Brain microvascular endothelial cell (primary cell): ENCODE data around the gene RBM19.

Source experiments
- DNase-seq: peaks from one replicate; pipeline ENCODE4 v3.0.0-alpha.2; 2020
- H3K27ac ChIP-seq: fragments of 250-450 bp; sonication (Bioruptor Pico); 2 replicates; pipeline ENCODE4 v1.5.1; 2020; ENCODE audit warnings: mild to moderate bottlenecking, moderate library complexity
- H3K27me3 ChIP-seq: fragments of 250-450 bp; sonication (Bioruptor Pico); replicated peaks from 2 replicates; pipeline ENCODE4 v1.5.1; 2020; ENCODE audit warnings: mild to moderate bottlenecking
- H3K36me3 ChIP-seq: fragments of 250-450 bp; sonication (Bioruptor Pico); replicated peaks from 2 replicates; pipeline ENCODE4 v1.5.1; 2020; ENCODE audit warnings: mild to moderate bottlenecking
- H3K4me3 ChIP-seq: 2 replicates; pipeline ENCODE4 v1.5.1; 2011; ENCODE audit warnings: low read depth, mild to moderate bottlenecking, control low read depth, low read length, moderate library complexity
- CTCF ChIP-seq: IDR thresholded peaks from 2 replicates; pipeline ENCODE4 v1.5.1; 2011; ENCODE audit warnings: low read depth, mild to moderate bottlenecking, moderate library complexity, low read length, control low read depth, inconsistent platforms; ENCODE audit errors: missing control alignments
- in situ Hi-C: cut with HindIII; loops from 2 replicates; pipeline ENCODE4 v1.10.0; 2017; ENCODE audit warnings: low sequenced_read_pairs, low pct_ligation_motif_present

Gene RBM19

GRCh38 chr12:113917393-113917792 lies 48.7 kb downstream of the RBM19 start:
- H3K27me3 ChIP-seq = no peaks in the 10 kb centered on the region
- H3K27ac ChIP-seq = no peak overlapping the region
- no peak for DNase-seq
- H3K4me3 ChIP-seq = no peak overlapping the region
- no peaks in the 10 kb centered on the region for H3K36me3 ChIP-seq
- in situ Hi-C loops = no loop called here
- TF ChIP-seq CTCF = no peak

- H3K27ac ChIP-seq = no peak overlapping the region
- H3K36me3 ChIP-seq = no peaks in the 10 kb centered on the region
- H3K27me3 ChIP-seq = no peaks in the 10 kb centered on the region
- H3K4me3 ChIP-seq = no peak overlapping the region
- no peak for DNase-seq
- no peak for TF ChIP-seq CTCF
- in situ Hi-C loops = no loop called here
These were observed 51.3 kb downstream of the RBM19 start for GRCh38 chr12:113914806-113915205.

GRCh38 chr12:113914176-113914575 lies 51.9 kb downstream of the RBM19 start:
- in situ Hi-C loops = no loop called here
- Histone ChIP-seq H3K27ac (no peak overlapping the region), H3K4me3 (no peak overlapping the region), H3K27me3 (no peaks in the 10 kb centered on the region), H3K36me3 (no peaks in the 10 kb centered on the region)
- DNase-seq = no peak
- TF ChIP-seq CTCF = no peak

- Histone ChIP-seq H3K27me3 (no peaks in the 10 kb centered on the region), H3K36me3 (no peaks in the 10 kb centered on the region), H3K4me3 (no peak overlapping the region), H3K27ac (no peak overlapping the region)
- peak; percentile 97 for TF ChIP-seq CTCF
- peak; percentile 76 for DNase-seq
- in situ Hi-C loops = no loop called here
These were observed 53.3 kb downstream of the RBM19 start for GRCh38 chr12:113912760-113913329.

DNA sequence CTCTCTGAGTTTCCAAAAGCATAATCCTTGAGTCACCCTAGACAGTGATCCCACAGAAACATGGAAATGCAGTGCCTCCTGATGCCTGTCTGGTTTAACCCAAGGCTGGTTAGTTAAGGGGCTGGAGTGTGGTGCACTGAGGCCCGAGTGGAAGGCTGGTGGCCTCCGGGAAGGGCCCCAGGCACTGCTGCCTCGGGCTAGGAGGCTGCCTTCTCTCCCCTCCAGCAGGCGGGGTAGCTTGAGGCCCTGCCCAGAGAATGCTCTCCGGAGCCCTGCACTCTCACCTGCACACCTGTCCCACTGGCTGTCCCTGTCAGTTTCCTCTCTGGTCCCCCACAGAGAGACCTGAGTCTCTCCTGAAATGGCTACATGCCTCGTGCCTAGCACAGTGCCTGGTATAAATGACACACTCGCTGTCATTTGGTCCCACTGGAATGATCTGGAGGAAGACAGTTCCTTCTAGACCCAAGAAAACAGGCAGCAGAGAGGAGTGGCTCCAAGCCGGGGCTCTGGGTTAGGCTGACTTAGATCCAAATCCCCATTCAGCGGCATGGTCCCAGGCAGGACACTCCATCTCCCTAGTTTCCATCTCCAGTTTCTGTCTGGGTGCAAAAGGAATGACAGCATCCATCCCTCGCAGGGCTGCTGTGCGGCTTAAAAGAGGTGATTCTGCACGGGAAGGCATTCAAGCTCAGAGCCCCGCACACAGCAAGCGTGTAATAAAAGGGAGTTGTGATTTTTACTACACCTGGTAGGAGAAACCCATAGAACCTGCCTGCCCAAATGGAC lies 54.0 kb downstream of the RBM19 start:
- H3K27me3 ChIP-seq = no peaks in the 10 kb centered on the region
- no peak for DNase-seq
- TF ChIP-seq CTCF = no peak
- H3K36me3 ChIP-seq = no peaks in the 10 kb centered on the region
- no peak overlapping the region for H3K4me3 ChIP-seq
- H3K27ac ChIP-seq = no peak overlapping the region
- in situ Hi-C loops = no loop called here
